Body of pancreas (tissue), 4 donors: ENCODE results near the gene ZBTB4.

Experiments
- POLR2A ChIP-seq, 3 donors: fragments of 450-650 bp; IDR thresholded peaks; one replicate each; pipeline ENCODE4 v1.6.1; 2016; ENCODE audit warnings: antibody characterized with exemption in 3 of 3, mild to moderate bottlenecking in 2 of 3
- TF ChIP-seq, protein P1 (sequence below), 7 experiments: fragments of 450-650 bp in 4 of 7; fragments of 200-600 bp in 3 of 7; sonication (generic) in 3 of 7; IDR thresholded peaks; one replicate each; pipeline ENCODE4 v1.5.1; 2016 to 2019; ENCODE audit warnings: antibody characterized with exemption in 7 of 7

DNA sequence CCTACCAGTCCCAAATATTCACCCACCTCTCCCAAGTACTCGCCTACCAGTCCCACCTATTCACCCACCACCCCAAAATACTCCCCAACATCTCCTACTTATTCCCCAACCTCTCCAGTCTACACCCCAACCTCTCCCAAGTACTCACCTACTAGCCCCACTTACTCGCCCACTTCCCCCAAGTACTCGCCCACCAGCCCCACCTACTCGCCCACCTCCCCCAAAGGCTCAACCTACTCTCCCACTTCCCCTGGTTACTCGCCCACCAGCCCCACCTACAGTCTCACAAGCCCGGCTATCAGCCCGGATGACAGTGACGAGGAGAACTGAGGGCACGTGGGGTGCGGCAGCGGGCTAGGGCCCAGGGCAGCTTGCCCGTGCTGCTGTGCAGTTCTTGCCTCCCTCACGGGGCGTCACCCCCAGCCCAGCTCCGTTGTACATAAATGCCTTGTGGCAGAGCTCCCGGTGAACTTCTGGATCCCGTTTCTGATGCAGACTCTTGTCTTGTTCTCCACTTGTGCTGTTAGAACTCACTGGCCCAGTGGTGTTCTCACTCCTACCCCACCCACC is 34.5 kb upstream of the ZBTB4 start:
- TF ChIP-seq, protein P1, sequence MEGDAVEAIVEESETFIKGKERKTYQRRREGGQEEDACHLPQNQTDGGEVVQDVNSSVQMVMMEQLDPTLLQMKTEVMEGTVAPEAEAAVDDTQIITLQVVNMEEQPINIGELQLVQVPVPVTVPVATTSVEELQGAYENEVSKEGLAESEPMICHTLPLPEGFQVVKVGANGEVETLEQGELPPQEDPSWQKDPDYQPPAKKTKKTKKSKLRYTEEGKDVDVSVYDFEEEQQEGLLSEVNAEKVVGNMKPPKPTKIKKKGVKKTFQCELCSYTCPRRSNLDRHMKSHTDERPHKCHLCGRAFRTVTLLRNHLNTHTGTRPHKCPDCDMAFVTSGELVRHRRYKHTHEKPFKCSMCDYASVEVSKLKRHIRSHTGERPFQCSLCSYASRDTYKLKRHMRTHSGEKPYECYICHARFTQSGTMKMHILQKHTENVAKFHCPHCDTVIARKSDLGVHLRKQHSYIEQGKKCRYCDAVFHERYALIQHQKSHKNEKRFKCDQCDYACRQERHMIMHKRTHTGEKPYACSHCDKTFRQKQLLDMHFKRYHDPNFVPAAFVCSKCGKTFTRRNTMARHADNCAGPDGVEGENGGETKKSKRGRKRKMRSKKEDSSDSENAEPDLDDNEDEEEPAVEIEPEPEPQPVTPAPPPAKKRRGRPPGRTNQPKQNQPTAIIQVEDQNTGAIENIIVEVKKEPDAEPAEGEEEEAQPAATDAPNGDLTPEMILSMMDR (IDR thresholded peaks at IDR 0.05): no peak
- TF ChIP-seq POLR2A (IDR thresholded peaks at IDR 0.05): no peak
